DND-41 (cell line): ENCODE results near the gene SCAPER.

Source experiments
- CTCF ChIP-seq: IDR thresholded peaks from 2 replicates; pipeline ENCODE4 v1.5.1; 2012; ENCODE audit warnings: borderline replicate concordance, low read length, moderate library complexity, mild to moderate bottlenecking; ENCODE audit not compliant: poor library complexity, severe bottlenecking; ENCODE audit errors: extremely low read depth
- EZH2 ChIP-seq: IDR thresholded peaks from 3 replicates; pipeline ENCODE4 v1.6.1; 2012; ENCODE audit warnings: borderline replicate concordance, low read depth, mild to moderate bottlenecking, moderate library complexity, low read length, inconsistent platforms; ENCODE audit not compliant: severe bottlenecking

DNA sequence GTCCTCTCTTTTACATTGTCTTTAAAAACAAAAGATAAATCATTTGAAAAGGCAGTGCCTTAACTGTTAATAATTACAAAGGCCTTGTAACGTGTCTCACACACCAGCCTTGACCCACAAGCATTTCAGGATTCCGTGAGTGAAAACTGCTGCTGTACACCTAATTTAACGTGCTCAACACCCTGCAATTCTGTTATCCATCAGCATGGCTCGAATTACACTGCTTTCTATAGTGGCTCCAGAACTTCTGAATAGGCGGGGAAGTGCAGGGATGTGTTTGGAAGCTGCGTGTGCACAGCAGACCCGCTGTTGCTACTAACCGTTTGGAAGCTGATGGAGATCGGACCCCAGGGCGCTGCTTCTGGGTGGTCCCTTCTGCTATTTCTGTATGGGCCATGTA, 584.0 kb downstream of the SCAPER start:
- TF ChIP-seq CTCF (no peak), EZH2 (no peak)
